Uterus (tissue), 2 donors: ENCODE data around the gene CCDC50.

Experiments
- CTCF ChIP-seq, 4 experiments: fragments of 200-600 bp in 2 of 4; fragments of 450-650 bp in 2 of 4; sonication (generic) in 2 of 4; IDR thresholded peaks; one replicate each; pipeline ENCODE4 v1.5.1; 2016 to 2019; ENCODE audit warnings: antibody characterized with exemption in 4 of 4, mild to moderate bottlenecking in 2 of 4, moderate library complexity in 1 of 4
- POLR2A ChIP-seq, 2 donors: fragments of 450-650 bp; IDR thresholded peaks; one replicate each; pipeline ENCODE4 v1.6.1; 2016; ENCODE audit warnings: antibody characterized with exemption in 2 of 2, mild to moderate bottlenecking in 1 of 2, moderate library complexity in 1 of 2

GRCh38 chr3:191302451-191302850 is 26.7 kb upstream of the CCDC50 start:
- TF ChIP-seq CTCF (IDR thresholded peaks at IDR 0.05) = no peak
- no peak for TF ChIP-seq POLR2A (IDR thresholded peaks at IDR 0.05)
